Measurements from ENCODE around the gene RFLNA.

GRCh38 chr12:124354400-124354799 lies 59.5 kb downstream of the RFLNA start:
- no peak for TF ChIP-seq CTCF (IDR thresholded peaks at IDR 0.05 in 4 of 5, conservative IDR thresholded peaks at IDR 0.05 in 1 of 5)
- TF ChIP-seq POLR2A (IDR thresholded peaks at IDR 0.05) = no peak
